Activated naive CD8-positive, alpha-beta T cell treated with anti-CD3 and anti-CD28 coated beads, Interleukin-2, amount 50 U/mL, for 24 hours (primary cell): Measurements from ENCODE around the gene CD44.

Source experiments
- ATAC-seq: fragments of 150-1000 bp; cut with Tn5 transposase; one replicate; pipeline ENCODE4 v1.10.0; 2021
- DNase-seq: peaks from one replicate; pipeline ENCODE4 v3.0.0; 2021
- H3K27ac Mint-ChIP-seq: one replicate; pipeline ENCODE4 v1.8.0; 2021; ENCODE audit warnings: mild to moderate bottlenecking, mixed read lengths
- H3K27me3 Mint-ChIP-seq: one replicate; pipeline ENCODE4 v1.8.0; 2021; ENCODE audit warnings: mixed read lengths
- H3K36me3 Mint-ChIP-seq: one replicate; pipeline ENCODE4 v1.8.0; 2021; ENCODE audit warnings: low read depth, mixed read lengths
- H3K4me1 Mint-ChIP-seq: one replicate; pipeline ENCODE4 v1.8.0; 2021; ENCODE audit warnings: mixed read lengths
- H3K4me3 Mint-ChIP-seq: one replicate; pipeline ENCODE4 v1.8.0; 2021; ENCODE audit warnings: mild to moderate bottlenecking, moderate library complexity, mixed read lengths
- H3K9me3 Mint-ChIP-seq: one replicate; pipeline ENCODE4 v1.8.0; 2021; ENCODE audit warnings: mixed read lengths

The CD44 gene

DNA sequence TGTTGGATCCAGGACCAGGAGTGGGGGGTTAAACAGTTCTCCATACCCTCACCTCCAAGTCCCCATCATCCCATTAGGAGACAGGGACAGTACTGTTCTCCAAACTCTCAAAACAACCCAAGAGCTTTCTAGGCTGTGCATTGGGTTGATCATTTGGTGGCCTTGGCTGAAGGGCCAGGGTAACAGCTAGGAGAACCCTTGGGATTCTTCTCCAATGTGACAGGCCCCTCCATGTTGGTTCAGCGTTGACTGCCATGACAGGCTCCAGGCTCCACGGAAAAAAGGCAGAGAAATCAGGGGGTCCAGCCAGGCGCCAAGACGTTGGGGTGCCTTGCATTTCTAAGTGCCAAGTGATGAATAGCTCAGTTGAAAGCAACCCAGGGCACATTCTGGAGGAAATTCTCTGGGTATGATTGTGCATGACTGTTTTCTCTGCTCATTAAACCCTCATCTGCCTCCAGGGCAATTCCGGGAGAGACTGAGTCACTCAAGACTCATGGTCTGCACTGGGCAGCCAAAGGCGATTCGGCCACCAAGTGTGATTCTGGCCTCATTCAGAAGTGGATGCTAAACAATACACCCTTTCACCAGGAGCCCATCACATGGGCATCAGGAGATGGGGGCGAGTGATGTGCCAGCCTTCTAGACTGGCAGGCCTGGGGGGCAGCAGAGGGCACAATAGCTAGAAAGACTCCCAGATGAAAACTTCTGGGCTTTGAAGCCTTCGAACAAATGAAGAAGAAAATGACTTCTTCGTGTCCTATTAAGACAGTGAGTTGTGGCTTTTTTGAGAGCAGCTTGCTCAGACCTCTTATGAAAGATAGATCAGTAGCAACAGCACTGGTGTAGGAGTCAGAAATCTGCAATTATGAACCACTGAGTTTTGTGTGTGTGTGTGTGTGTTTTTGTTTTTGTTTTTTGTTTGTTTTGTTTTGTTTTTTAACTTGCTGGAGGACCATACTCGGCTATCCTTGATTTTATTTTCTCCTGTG lies 27.7 kb downstream of the CD44 start:
- H3K9me3 Mint-ChIP-seq: no peaks in the 10 kb centered on the region
- peak overlapping the region; percentile 73 for H3K4me3 Mint-ChIP-seq
- H3K36me3 Mint-ChIP-seq: peaks cover 56% of the 10 kb centered on the region
- DNase-seq (peak; percentile 43), ATAC-seq (peak; percentile 25)
- H3K27me3 Mint-ChIP-seq: no peaks in the 10 kb centered on the region
- peaks cover 100% of the 10 kb centered on the region for H3K4me1 Mint-ChIP-seq
- H3K27ac Mint-ChIP-seq: peak overlapping the region; percentile 97

DNA sequence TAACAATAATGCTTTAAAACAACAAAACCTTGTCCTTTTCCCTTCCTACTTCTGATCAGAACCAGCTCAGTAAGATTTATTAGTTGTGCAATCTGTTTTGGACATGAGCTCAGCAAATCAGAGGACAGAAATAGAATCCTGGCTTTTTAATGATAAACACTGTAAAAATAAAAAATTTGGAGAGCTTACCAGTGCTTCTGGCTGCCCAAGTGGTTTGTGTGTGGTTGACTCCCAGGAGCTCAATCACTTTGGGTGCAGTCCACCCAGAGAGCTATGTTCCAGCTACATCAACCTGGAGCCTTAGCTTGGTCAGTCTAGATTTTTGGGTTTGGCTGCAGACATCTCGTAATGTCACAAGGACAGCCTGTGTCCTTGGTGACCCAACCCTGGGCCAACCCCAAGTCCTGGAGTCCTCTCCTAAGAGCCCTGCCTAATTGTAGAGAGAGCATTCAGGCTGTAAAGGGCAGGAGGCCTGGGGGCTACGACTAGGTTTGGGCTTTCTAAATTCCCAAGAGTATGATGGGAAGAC lies 28.5 kb downstream of the CD44 start:
- Mint-ChIP-seq H3K36me3 (peaks cover 56% of the 10 kb centered on the region), H3K27ac (peak overlapping the region; percentile 97), H3K4me3 (peak overlapping the region; percentile 73), H3K4me1 (peaks cover 100% of the 10 kb centered on the region), H3K27me3 (no peaks in the 10 kb centered on the region), H3K9me3 (no peaks in the 10 kb centered on the region)
- ATAC-seq: no peak
- DNase-seq: no peak

DNA sequence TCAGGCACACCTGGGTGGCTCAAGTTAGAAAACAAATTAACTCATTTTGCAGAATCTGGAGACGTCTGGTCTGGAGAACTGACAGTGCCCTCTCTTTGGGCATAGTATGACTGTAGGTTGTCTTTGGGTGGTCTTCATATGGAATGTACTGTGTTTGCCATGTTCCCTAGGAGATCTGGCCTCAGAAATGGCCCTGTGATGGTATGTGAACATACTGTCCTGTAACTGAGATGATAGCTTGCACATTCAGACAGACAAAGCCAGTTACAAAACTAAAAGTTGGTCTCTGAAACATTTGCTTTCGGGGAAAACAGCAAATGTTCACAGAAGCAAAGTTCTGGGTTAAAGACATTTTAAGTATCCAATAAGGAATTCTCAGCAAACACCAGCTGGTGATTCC lies 29.7 kb downstream of the CD44 start:
- no peaks in the 10 kb centered on the region for H3K9me3 Mint-ChIP-seq
- no peak for DNase-seq
- no peak overlapping the region for H3K4me3 Mint-ChIP-seq
- no peaks in the 10 kb centered on the region for H3K27me3 Mint-ChIP-seq
- H3K27ac Mint-ChIP-seq: peak overlapping the region; percentile 97
- H3K36me3 Mint-ChIP-seq: peaks cover 52% of the 10 kb centered on the region
- peaks cover 100% of the 10 kb centered on the region for H3K4me1 Mint-ChIP-seq
- no peak for ATAC-seq

DNA sequence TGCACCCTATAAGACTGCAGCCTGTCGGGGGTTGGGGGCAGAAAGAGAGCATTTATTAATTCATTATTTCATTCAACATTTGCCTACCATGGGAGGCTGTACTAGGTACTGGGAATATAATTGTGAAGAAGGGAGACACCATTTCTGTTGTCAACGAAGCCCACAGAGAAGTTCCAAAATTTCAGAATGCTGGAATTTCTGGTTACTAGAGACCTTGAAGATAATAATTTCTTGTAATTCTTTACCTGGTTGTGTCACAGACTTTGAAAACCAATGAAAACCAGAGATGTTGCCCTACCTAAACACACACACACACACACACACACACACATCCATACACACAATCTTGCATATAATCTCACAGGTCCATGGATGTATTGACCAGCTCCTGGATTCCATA lies 30.1 kb downstream of the CD44 start:
- Mint-ChIP-seq H3K27ac (peak overlapping the region; percentile 97), H3K9me3 (no peaks in the 10 kb centered on the region), H3K4me1 (peaks cover 100% of the 10 kb centered on the region), H3K27me3 (no peaks in the 10 kb centered on the region), H3K36me3 (peaks cover 51% of the 10 kb centered on the region), H3K4me3 (no peak overlapping the region)
- DNase-seq: no peak
- no peak for ATAC-seq

DNA sequence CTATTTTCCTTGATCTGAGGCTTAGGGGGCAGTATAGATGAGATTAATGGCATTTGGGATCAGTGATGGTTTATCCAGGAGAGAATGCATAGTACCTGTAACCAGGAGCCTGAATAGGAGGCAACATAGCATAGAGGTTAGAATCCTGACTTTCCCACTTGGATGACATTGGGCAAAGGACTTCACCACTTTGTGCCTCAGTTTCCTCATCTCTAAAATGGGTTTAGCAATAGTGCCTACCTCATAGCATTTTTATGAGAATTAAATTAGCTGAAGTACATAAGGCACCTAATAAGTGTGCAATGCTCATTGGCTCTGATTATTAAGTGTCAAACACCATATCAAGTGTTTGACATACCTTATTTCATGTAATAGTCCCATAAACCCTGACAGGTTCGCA lies 30.8 kb downstream of the CD44 start:
- Mint-ChIP-seq H3K9me3 (no peaks in the 10 kb centered on the region), H3K27ac (peak overlapping the region; percentile 23), H3K4me1 (peaks cover 100% of the 10 kb centered on the region), H3K4me3 (no peak overlapping the region), H3K27me3 (no peaks in the 10 kb centered on the region), H3K36me3 (peaks cover 55% of the 10 kb centered on the region)
- ATAC-seq: no peak
- DNase-seq: no peak

DNA sequence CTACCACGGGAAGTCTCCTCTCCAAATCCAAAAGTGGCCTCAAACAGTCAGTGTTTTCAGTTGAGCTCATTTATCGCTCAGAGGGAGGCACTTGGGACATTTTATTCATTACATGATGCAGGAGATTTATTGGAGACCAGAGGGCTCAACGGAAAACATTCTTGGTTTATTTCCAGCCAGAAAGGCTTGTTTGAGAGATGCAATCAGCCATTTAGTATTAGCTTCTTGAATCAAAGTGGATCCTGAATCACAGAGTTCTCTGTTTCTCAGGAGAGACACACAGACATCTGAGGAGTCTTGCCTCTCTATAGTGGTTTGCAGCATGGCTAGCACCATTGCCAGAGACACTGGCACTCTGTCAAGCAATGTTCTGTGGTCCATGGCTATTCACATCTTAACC lies 31.5 kb downstream of the CD44 start:
- DNase-seq (no peak), ATAC-seq (no peak)
- H3K27me3 Mint-ChIP-seq: no peaks in the 10 kb centered on the region
- H3K9me3 Mint-ChIP-seq: no peaks in the 10 kb centered on the region
- peaks cover 100% of the 10 kb centered on the region for H3K4me1 Mint-ChIP-seq
- peaks cover 61% of the 10 kb centered on the region for H3K36me3 Mint-ChIP-seq
- H3K4me3 Mint-ChIP-seq: no peak overlapping the region
- H3K27ac Mint-ChIP-seq: peak overlapping the region; percentile 23

DNA sequence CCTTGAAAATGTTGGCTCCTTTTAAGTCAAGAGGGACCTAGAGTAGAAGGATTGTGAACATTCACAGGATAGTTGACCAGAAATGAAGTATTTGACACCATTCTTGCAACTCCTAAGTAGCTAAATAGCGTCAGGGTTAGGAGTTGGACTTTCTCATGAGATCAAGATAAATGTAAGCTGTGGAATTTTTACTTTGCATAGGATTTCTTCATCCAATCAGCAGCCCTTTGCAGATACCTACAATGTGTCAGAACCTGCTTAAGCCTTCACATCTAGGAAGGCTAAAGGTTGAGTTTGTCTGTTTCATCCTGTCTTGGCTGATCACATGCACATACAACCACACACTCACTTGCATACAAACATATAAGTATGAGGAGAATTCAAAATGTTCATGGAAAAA lies 32.3 kb downstream of the CD44 start:
- DNase-seq: no peak
- Mint-ChIP-seq H3K27me3 (no peaks in the 10 kb centered on the region), H3K27ac (peak overlapping the region; percentile 83), H3K4me3 (no peak overlapping the region), H3K4me1 (peaks cover 95% of the 10 kb centered on the region), H3K36me3 (peaks cover 63% of the 10 kb centered on the region), H3K9me3 (no peaks in the 10 kb centered on the region)
- no peak for ATAC-seq

DNA sequence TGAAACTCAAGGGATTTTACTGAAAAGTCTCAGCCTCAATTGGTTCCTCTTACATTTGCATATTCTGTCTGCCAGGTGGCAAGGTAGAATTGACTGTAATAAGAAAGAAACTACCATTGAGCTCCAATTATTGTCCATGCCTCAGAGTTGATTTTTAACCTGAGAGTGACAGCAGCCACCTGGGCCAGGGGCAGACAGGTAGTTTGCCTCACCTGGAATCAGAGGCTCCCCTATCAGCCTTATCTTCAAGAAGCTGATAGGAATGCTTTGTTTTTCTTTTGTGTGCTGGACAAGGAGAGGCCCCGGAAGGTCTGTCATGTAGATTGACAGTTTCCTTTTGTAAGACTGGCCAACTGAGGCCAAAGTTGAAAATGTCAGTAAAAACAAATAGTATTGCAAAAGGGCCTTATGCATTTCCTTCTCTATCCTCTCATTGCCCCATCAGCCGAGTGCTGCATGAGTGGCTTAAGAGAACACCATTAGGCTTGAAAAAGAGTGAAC lies 34.1 kb downstream of the CD44 start:
- Mint-ChIP-seq H3K36me3 (peaks cover 67% of the 10 kb centered on the region), H3K9me3 (no peaks in the 10 kb centered on the region), H3K27me3 (no peaks in the 10 kb centered on the region), H3K4me3 (peak overlapping the region; percentile 46), H3K27ac (peak overlapping the region; percentile 83), H3K4me1 (peaks cover 94% of the 10 kb centered on the region)
- no peak for DNase-seq
- no peak for ATAC-seq

DNA sequence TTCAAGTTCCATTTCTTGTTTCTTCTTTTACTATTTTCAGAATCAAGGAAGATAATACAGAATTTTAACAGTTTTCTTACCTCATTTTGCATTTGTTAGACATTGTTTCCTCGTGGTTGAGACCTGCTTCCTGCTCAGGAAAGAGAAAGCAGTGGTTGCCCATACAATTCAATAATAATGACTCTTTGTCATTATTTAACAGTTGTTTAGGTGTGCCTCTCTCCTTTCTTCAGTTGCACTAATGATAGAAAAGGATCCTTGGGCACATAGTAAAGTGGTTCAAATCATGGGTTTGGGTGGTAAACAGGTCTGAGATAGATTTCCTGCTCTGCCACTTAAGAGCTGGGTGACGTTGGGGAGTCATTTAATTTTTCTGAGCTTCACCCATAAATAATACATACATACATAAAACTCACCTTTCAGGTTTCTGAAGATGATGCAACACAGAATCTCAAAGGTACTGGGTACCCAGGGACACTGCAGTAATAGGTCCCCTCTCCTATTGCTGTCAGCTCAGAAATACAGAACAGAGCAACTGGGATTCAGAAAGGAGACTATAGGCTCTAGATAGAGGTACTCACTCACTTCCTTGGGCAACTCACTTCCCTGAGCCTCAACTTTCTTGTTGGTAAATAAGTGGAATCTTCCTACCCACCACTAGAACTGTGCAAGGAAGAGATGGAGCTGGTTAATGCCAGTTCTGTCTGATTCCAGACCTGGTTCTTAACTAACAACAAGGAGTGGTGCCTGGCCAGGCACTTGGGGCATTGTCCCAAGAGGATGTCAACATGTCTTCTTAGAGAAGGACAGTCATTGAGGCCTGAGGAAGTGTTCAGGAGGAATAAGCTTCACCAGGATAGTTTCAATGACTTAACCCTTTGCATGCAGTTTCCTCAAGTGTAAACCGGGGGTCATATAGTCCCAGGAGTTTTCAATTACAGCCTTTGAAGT lies 34.9 kb downstream of the CD44 start:
- Mint-ChIP-seq H3K9me3 (no peaks in the 10 kb centered on the region), H3K27me3 (no peaks in the 10 kb centered on the region), H3K27ac (peak overlapping the region; percentile 83), H3K4me1 (peaks cover 94% of the 10 kb centered on the region), H3K4me3 (peak overlapping the region; percentile 48), H3K36me3 (peaks cover 68% of the 10 kb centered on the region)
- DNase-seq (no peak), ATAC-seq (no peak)

DNA sequence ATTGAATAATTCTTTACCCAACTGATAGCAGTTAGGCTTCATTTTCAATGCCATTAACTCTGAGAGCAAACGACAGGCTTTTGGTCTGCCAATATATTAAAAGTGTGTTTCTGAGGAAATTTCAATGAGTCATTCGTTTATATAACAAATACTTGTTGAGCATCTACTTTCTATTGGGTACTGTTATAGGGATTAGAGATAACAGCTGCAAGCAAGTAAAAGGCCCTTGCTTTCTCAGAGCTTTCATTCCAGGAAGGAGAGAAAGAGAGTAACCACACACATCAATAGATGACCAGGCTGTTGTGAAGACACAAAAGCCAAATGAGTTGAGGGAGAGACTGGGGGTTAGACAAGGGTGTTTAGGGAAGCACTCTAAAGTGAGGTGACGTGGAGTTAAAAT lies 35.7 kb downstream of the CD44 start:
- H3K36me3 Mint-ChIP-seq: peaks cover 68% of the 10 kb centered on the region

DNA sequence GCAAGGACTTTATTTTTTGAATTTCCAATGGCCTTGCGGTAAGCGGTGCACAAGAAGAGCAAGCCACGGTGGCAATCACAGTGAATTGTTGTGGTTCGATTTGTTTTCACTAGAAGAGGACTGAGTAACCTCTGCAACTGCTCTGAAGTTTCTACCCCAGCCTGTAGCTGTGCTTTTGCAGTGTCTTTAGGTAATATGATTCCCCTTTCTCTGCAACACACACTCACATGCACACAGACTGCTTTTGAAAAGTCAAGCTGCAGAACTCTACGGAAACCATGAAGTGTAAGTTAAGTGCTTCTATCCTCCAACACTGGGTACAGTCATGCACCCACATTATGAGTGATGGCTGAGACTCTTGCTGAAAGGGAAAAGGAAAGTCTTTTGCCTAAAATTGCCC lies 38.4 kb downstream of the CD44 start:
- H3K4me1 Mint-ChIP-seq: peaks cover 90% of the 10 kb centered on the region
- H3K27me3 Mint-ChIP-seq: no peaks in the 10 kb centered on the region
- peaks cover 72% of the 10 kb centered on the region for H3K36me3 Mint-ChIP-seq
- no peak overlapping the region for H3K4me3 Mint-ChIP-seq
- DNase-seq (no peak), ATAC-seq (peak; percentile 85)
- peak overlapping the region; percentile 93 for H3K27ac Mint-ChIP-seq
- H3K9me3 Mint-ChIP-seq: peaks cover 4% of the 10 kb centered on the region

More for the DNA sequence above, 35.7 kb downstream of the CD44 start:
- Mint-ChIP-seq H3K9me3 (no peaks in the 10 kb centered on the region), H3K4me3 (peak overlapping the region; percentile 10), H3K4me1 (peaks cover 94% of the 10 kb centered on the region), H3K27me3 (no peaks in the 10 kb centered on the region), H3K27ac (peak overlapping the region; percentile 83)
- DNase-seq (no peak), ATAC-seq (no peak)

DNA sequence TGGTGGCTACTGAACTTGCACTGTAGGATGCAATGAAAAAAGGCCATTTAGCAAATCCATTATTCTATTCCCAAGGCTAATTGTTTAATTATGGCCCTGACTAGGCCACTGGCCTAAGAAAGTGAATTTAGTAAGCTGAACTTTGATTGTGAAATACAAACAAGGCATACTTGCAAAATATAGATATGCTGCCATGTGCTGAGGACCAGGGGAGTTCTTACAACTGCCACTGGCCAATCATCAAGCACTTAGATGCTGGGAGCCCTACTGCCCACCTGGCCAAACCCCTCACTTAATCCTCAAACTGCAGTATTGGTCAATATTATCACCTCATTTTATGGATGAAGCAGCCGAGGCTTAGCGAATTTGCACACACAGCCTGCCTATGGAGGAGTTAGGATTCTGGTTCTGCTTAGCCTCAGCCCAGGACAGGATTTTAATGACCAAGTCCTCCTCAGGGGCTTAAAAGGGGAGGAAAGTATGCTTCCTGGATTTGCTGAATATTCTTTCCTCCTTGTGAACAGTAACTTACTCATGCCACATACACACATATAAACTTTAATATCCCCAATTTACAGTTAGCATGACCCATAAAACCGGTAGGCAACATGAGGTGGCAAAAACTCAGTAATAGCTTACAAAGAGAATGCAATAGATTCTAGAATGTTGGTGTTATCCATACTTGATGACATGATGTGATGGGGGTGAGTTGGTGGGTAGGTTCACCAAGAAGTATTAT lies 39.3 kb downstream of the CD44 start:
- DNase-seq (no peak), ATAC-seq (no peak)
- Mint-ChIP-seq H3K4me1 (peaks cover 90% of the 10 kb centered on the region), H3K27me3 (no peaks in the 10 kb centered on the region), H3K9me3 (peaks cover 4% of the 10 kb centered on the region), H3K36me3 (peaks cover 76% of the 10 kb centered on the region), H3K4me3 (peak overlapping the region; percentile 50), H3K27ac (peak overlapping the region; percentile 93)

DNA sequence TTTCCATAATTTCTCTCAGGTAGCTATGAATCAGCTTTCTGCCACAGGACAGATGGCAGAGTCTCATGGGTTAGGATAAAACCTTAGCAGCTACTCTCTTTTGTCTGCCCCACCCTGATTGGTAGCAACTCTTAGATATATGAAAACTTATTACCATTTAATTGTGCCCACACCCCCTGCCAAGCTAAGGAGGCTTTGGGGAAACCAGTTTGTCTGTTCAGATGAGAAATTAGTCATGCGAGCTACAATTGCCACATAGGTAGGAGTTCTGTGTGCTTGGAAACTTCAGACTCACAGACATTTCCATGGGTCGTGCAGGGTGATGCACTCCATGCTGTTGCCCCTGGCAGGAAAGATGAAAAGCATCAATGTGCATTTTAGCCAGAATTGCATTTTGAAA lies 39.9 kb downstream of the CD44 start:
- DNase-seq: no peak
- peaks cover 4% of the 10 kb centered on the region for H3K9me3 Mint-ChIP-seq
- peak; percentile 69 for ATAC-seq

More for the DNA sequence above, 39.9 kb downstream of the CD44 start:
- no peaks in the 10 kb centered on the region for H3K27me3 Mint-ChIP-seq
- H3K36me3 Mint-ChIP-seq: peaks cover 77% of the 10 kb centered on the region
- peak overlapping the region; percentile 93 for H3K27ac Mint-ChIP-seq
- H3K4me1 Mint-ChIP-seq: peaks cover 90% of the 10 kb centered on the region
- H3K4me3 Mint-ChIP-seq: peak overlapping the region; percentile 50
